Suppressor macrophage treated with lipopolysaccharide for 1 hour (primary cell): ENCODE measurements around the gene SBK2.
"Not testable (repeated sequence)": the region's sequence is repeated elsewhere in the genome, so short reads cannot be mapped to it uniquely, and the experiment has no call there.

Experiments
- DNase-seq, 3 donors: peaks; one replicate each; pipeline ENCODE4 v3.0.0-alpha.2; 2020 to 2022

SBK2 gene

GRCh38 chr19:55500368-55500952 is 36.5 kb downstream of the SBK2 start:
- DNase-seq: no peak

DNA sequence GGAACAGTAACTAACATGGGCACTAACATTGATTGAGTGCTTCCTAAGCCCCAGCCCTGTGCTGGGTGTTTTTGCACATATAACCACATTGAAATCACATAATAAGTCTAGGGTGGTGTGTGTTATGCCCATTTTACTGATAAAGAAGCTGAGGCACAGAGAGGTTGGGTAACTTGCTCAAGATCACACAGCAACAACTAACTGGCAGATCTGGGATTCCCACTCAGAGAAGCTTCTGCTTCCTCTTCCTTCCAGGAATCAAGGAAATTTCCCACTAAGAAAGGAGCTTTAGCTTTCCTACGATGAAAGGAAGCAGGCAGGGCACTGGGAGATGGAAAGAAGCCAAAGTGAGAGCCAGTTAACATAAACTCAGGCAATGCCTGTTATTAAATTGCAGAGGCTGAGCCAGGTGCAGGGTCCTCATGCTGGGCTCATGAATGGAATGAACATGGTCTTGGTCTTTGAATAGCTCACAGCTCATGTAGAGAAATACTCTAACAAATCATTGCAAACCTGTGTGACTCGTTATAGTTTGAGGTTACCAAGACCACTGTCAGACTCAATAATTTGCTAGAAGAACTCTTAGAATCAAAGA is 38.6 kb downstream of the SBK2 start:
- DNase-seq: no peak

DNA sequence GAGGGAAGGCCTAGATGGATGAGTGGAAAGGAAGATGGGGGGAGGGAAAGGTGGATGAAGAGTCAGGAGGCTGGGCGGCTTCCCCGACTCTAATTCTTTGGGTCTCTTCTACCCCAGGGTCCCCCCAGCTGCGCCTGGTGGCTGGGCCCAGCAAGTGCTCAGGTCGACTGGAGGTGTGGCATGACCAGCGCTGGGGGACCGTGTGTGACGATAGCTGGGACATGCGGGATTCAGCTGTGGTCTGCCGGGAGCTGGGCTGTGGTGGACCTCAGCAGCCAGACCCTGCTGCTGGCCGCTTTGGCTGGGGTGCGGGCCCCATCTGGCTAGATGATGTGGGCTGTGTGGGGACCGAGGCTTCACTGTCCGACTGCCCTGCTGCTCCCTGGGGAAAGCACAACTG is 39.2 kb downstream of the SBK2 start:
- DNase-seq: no peak

DNA sequence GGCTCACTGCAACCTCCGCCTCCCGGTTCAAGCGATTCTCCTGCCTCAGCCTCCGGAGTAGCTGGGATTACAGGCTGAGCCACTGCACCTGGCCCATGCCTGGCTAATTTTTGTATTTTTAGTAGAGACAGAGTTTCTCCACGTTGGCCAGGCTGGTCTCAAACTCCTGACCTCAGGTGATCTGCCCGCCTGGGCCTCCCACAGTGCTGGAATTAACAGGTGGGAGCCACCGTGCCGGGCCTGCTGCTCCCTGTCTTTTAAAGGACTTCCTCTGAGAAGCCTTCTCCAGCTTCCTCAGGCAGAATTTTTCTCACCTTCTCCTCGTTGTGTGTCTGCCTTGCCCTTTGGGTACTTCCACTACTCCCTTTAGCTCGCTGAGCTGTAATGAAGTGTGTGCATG is 40.1 kb downstream of the SBK2 start:
- not testable (repeated sequence) for DNase-seq

DNA sequence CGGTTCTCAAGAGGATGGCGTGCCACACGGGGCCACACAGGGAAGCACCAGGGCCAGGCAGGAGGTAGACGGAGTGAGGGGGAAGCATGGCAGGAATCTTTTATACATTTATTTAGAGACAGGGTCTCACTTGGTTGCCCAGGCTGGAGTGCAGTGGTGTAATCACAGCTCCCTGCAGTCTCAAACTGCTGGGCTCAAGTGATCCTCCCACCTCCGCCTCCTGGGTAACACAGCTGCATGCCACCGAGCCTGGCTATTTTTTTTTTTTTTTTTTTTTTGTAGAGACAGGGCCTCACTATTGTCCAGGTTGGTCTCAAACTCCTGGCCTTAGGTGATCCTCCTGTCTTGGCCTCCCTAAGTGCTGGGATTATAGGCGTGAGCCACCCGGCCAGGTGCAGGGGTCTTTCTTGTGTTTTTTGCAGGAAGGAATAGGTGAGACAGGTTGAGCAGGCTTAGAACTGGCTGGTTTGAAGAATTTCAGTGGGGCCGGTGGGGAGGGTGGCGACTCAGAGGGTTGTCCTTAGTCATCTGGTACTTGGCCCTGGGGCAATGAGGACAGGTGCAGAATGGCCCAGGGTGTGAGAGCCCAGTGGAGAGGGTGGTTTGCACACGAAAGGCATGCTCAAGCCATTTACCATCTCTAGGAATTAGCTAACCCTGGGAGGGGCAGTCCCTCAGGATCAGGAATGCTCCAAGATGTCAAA is 41.1 kb downstream of the SBK2 start:
- no peak for DNase-seq

- DNase-seq: peak in 1 of 3 donors; percentile 27
Observed at GRCh38 chr19:55494172-55494761, 42.7 kb downstream of the SBK2 start.

DNA sequence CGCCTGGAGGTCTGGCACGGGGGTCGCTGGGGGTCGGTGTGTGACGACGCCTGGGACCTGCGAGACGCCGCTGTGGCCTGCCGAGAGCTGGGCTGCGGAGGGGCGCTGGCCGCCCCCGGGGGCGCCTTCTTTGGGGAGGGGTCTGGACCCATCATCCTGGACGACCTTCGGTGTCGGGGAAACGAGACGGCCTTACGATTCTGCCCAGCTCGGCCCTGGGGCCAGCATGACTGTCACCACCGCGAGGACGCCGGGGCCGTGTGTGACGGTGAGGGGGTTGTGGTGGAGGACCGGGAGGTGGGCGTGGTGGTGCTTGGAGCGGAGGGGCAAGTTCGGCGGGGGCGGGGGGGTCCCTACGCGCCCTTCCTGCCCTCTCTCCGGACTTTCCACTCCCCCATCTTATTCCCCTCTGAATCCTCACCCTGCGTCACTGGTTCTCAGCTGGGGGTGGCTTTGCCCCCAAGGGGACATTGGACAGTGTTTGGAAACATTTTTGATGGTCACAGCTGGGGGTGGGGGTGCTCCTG is 43.2 kb downstream of the SBK2 start:
- no peak for DNase-seq

DNA sequence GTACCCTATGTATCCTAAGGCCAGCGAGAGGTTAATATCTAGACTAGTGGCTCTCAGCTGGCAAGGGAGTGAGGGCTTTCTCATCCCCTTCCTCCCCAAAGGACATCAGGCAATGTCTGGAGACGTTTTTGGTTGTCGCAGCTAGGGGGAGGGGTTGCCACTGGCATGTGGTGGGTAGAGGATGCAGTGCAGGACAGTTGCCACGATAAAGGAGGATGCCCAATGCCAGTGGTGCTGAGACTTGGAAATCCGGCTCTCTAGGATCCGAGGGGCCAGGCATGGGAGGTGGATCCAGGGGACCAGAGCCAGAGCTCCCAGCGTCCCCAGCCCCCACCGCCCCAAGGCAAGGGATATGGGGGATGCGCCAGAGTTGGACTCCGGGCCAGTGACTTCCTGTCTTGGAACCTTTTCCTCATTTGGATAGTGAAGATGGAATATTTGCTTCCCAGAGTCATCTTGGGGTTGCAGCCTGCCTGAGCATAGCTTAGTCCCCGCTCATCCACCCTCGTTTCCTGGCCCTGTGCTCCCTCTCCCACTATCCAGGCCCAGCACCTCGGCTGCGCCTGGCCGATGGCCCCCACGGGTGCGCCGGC is 43.8 kb downstream of the SBK2 start:
- DNase-seq: no peak

- DNase-seq: no peak
Observed at GRCh38 chr19:55492362-55492944, 44.5 kb downstream of the SBK2 start.

DNA sequence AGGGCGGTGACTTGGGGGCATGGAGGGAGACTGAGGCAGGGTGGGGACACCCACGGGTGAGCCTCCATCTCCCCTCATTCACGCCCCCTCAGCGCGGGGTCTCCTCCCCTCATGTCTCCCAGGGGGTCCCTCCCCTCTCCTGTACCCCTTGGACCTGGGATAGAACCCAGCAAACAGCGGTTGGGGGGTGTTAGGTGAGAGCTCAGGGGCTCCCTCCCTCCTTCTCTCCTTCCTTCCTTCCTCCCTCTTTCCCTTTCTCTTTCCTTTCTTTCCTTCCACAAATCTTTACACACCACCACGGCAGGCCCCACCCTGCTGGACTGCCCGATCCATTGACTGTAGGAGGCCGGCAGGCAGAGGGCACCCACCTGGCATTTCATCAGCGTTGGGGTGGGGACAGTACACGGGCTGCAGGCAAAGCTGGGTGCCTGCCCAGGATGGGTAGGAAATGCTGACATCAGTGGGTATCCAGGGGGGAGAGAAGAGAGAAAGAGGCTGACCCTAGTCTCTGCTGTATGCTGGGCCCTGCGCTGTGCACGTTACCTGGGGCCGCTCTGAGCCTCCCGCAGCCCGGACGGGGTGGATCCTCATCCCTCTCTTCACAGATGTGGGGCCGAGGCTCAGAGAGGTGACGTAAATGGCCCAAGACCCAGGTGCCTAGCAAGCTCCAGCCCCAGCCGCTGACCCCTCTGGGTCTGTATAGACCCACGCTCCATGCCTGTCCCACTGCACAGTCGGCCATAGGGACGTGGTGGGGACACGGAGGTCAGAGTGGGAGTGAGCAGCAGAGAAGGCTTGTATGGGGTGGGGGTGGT is 45.2 kb downstream of the SBK2 start:
- DNase-seq: peak in 2 of 3 donors; percentile 20 to 27

- DNase-seq: no peak
Observed at GRCh38 chr19:55490478-55491432, 46.2 kb downstream of the SBK2 start.

- DNase-seq: no peak
Observed at GRCh38 chr19:55489711-55490477, 47.0 kb downstream of the SBK2 start.

DNA sequence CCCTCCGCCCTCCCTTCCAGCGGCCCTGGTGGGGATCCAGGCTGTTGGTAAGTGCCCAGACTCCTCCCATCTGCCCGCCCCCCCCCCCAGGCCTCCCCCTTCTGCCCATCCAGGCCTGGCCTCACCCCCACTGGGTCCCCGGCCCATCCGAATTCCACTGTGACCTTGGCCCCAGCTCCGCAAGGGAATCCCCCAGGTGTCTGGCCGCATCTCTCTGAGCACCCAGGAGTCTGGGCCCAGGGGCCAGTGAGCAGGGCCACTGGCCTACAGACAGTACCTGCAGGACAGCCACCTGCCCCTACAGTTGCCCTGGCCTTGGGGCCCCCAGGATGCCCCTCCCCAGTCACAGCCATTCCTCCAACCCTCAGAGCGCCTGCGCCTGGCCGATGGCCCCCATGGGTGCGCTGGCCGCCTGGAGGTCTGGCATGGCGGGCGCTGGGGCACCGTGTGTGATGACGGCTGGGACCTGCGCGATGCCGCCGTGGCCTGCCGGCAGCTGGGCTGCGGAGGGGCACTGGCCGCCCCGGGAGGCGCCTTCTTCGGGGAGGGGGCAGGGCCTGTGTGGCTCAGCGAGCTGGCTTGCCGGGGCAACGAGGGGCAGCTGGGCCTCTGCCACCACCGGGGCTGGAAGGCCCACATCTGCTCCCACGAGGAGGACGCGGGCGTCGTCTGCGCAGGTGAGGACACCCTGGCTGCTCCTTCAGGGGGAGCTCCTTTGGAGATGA is 47.8 kb downstream of the SBK2 start:
- DNase-seq: no peak

DNA sequence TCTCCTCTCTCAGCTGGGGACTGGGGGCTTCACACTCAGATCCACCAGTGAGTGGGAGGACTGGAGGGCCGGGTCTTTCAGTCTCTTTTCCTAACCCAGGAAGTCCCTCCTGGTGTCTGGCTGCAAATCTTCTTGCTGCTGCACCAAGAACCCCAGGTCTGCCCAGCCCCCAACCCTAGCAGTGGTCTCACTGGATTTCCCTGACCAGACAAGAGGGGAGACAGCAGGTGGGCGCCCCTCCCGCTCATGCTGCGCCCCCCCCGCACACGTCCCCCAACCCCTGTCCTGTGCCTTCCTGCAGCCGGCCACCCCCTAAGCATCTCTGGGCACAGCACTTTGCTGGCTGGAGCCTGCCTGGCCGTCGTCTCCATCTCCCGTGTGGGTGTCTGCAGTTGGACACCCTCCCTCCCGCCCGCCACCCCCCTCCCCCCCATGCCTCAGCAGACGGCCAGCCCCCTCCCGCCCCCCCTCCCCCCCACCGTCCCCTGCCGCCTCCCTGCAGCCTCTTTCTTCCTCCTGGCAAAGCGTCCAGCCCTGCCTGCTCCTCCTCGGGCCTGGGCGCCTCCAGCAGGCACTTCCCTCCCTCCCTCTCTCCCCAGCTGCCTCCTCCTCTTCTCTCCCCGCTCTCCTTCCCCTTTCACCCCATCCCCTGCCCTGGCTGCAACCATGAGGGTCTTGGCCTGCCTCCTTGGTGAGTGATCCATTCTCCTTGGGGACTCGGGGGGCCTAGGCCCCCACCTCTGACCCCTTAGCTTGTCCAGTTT is 48.8 kb downstream of the SBK2 start, which contains the start of gene SSC5D:
SSC5D (plus strand) TSS at position 513 of the 764 bp plus-strand sequence; CDS start at position 667, 154 bp downstream.
- peak in 1 of 3 donors; percentile 26 for DNase-seq

- DNase-seq: peak in 2 of 3 donors; percentile 21 to 31
Observed at GRCh38 chr19:55486971-55487923, 49.7 kb downstream of the SBK2 start.

GRCh38 chr19:55486043-55486970 is 50.6 kb downstream of the SBK2 start:
- no peak for DNase-seq
